Measurements from ENCODE around the gene SUMO2. TPM values are rescaled to one million over a fixed set of nuclear protein-coding genes. Genes with fewer than 3 reads are reported as not detected.

SUMO2 gene
- total and polyA plus RNA-seq, 2 of the 8 experiments (the other 6 are each of a cell fraction or from before 2014, with no cell fraction given) = 184 to 779 TPM

DNA sequence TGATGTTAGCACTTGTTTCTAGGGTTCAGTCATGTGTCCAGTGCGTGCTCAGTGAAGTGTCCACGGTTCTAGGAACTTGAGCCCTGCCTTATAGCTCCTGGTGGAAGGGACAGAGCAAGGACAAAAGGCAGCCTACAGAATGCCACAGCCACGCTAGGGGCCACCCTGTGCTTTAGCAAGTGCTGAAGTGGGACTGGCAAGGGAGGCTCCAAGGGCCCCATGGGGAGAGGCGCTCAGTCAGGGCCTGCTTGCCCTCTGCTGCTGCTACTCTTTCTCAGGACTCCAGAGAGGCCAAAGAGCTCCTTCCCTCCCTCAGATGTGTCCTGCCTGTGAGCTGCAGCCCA lies 58.0 kb downstream of the SUMO2 start:
- H3K27me3 ChIP-seq (replicated peaks in 1 of 4; ENCODE audit: control insufficient read depth in 3 of 4, extremely low read depth in 1 of 4, insufficient read depth in 3 of 4, low read length in 3 of 4) = no peaks in the 10 kb centered on the region; a peak in 1 of 7 replicates
- no peak overlapping the region for H2BK120ac ChIP-seq (replicated peaks; ENCODE audit: low read depth, low read length)
- H3K4me1 ChIP-seq (replicated peaks in 1 of 4; ENCODE audit: control insufficient read depth in 3 of 4, insufficient read depth in 4 of 4, low read length in 3 of 4) = peaks cover 0 to 2% (median under 1%) of the 10 kb centered on the region in 4 experiments; a peak in 1 of 7 replicates
- no peak overlapping the region for H2BK15ac ChIP-seq (ENCODE audit: low read length)
- no peak overlapping the region for H3K4me2 ChIP-seq (ENCODE audit: insufficient read depth in 1 of 2, low read depth in 2 of 2, low read length in 2 of 2)
- no peak overlapping the region for H3K14ac ChIP-seq (ENCODE audit: insufficient read length)
- H4K91ac ChIP-seq (replicated peaks; ENCODE audit: insufficient read length, low read length) = no peak overlapping the region
- FAIRE-seq (no peak), DNase-seq (ENCODE audit: low read depth in 1 of 2, low spot score in 2 of 2) (no peak)
- H2BK5ac ChIP-seq (ENCODE audit: low read depth, low read length) = no peak overlapping the region
- no peak overlapping the region for H3K18ac ChIP-seq (ENCODE audit: extremely low read depth, low read length)
- H4K8ac ChIP-seq (ENCODE audit: extremely low read depth, insufficient read depth, low read length) = no peak overlapping the region; the same call in 1 of the 2 replicates
- H2BK12ac ChIP-seq (ENCODE audit: low read depth, low read length) = no peak overlapping the region
- no peak for TF ChIP-seq E2F6 (IDR thresholded peaks at IDR 0.05)
- TF ChIP-seq EGR1 (IDR thresholded peaks at IDR 0.05; ENCODE audit: borderline replicate concordance, low read depth, low read length) = no peak
- no peak for TF ChIP-seq YY1 (IDR thresholded peaks at IDR 0.05; ENCODE audit: low read depth, low read length)
- no peak for TF ChIP-seq JUND (IDR thresholded peaks at IDR 0.05; ENCODE audit: low read length)
- TF ChIP-seq NANOG (IDR thresholded peaks at IDR 0.05; ENCODE audit: insufficient read depth, low read depth, low read length, poor library complexity, severe bottlenecking) = no peak
- TF ChIP-seq KDM4A (IDR thresholded peaks at IDR 0.05; ENCODE audit: low read depth, low read length, severe bottlenecking) = no peak
- TF ChIP-seq ATF2 (IDR thresholded peaks at IDR 0.05; ENCODE audit: low read length) = no peak
- no peak overlapping the region for H2AK5ac ChIP-seq (ENCODE audit: low read depth, low read length)
- no peak overlapping the region for H3K4ac ChIP-seq (replicated peaks; ENCODE audit: insufficient read length, low read depth, low read length)
- peaks cover 0 to 7% of the 10 kb centered on the region in 2 experiments; a peak in 1 of 4 replicates for H3K79me2 ChIP-seq (ENCODE audit: control insufficient read depth in 1 of 2, insufficient read depth in 2 of 2, low read length in 2 of 2)
- H3K23ac ChIP-seq (ENCODE audit: insufficient read length) = no peak overlapping the region
- H3K9ac ChIP-seq (replicated peaks in 1 of 4; ENCODE audit: extremely low read depth in 1 of 4, low read depth in 3 of 4, low read length in 3 of 4) = no peak overlapping the region
- POLR2A ChIA-PET (ENCODE audit: partially characterized antibody) = interaction anchor here (1.2 to 13.9 kb wide), 5 partner anchors 8 to 58 kb away, joined by 3 to 134 read pairs (median 8); no protein-coding TSS in a partner anchor
- no peak overlapping the region for H2AFZ ChIP-seq (ENCODE audit: low read length)
- no peak overlapping the region for H3K27ac ChIP-seq (ENCODE audit: low read depth, low read length)
- CTCF ChIA-PET (ENCODE audit: partially characterized antibody) = interaction anchor here (1.3 to 12.9 kb wide), 5 partner anchors 7 to 77 kb away, joined by 3 to 239 read pairs (median 15); partner anchors contain the start of genes ARMC7 and NT5C
- peaks cover 0 to 10% (median 6%) of the 10 kb centered on the region in 4 experiments; a peak in 6 of 8 replicates for H3K36me3 ChIP-seq (ENCODE audit: control insufficient read depth in 2 of 4, insufficient read depth in 4 of 4, low read length in 3 of 4)
- H3K4me3 ChIP-seq (ENCODE audit: extremely low read depth in 1 of 4, insufficient read depth in 2 of 4, low read depth in 3 of 4, low read length in 4 of 4) = no peak overlapping the region
- H2BK20ac ChIP-seq (ENCODE audit: low read length) = no peak overlapping the region
- H3K23me2 ChIP-seq (ENCODE audit: low read depth, low read length) = no peaks in the 10 kb centered on the region
- peaks cover 3 to 8% of the 10 kb centered on the region in 2 experiments for H4K20me1 ChIP-seq (replicated peaks in 1 of 2; ENCODE audit: control insufficient read depth in 1 of 2, insufficient read depth in 2 of 2, low read length in 2 of 2)
- 90% methylated on average over 4 of the region's 4 CpGs; no CpG with 5 or more reads in 1 of the 2 experiments for WGBS, 2 experiments (ENCODE audit: extremely low coverage in 1 of 2, insufficient coverage in 1 of 2, insufficient read length in 1 of 2, insufficient replicate concordance in 2 of 2, low coverage in 1 of 2, low lambda C conversion rate in 2 of 2, missing lambda C conversion rate in 1 of 2)
- no peak overlapping the region for H3K56ac ChIP-seq (replicated peaks; ENCODE audit: insufficient read length, low read depth, low read length)
- H4K5ac ChIP-seq (ENCODE audit: insufficient read length, low read depth, low read length) = no peak overlapping the region
- no peaks in the 10 kb centered on the region for H3K9me3 ChIP-seq (ENCODE audit: insufficient read depth in 2 of 2, low read depth in 1 of 2, low read length in 1 of 2)
- H3K79me1 ChIP-seq (ENCODE audit: low read depth, low read length) = no peaks in the 10 kb centered on the region; the same call in 1 of the 2 replicates

All from H1 (cell line).